Measurements from ENCODE around the gene TINAG. TPM values are rescaled to one million over a fixed set of nuclear protein-coding genes. Genes with fewer than 3 reads are reported as not detected.
"Not testable (repeated sequence)": the region's sequence is repeated elsewhere in the genome, so short reads cannot be mapped to it uniquely, and the experiment has no call there.

Gene TINAG
- total RNA-seq, 2 donors from 2014 or later = not detected

- Histone ChIP-seq H3K4me3 (ENCODE audit: low read length) (no peak overlapping the region), H3K9ac (ENCODE audit: extremely low read depth, low read length, poor library complexity, severe bottlenecking) (no peak overlapping the region), H3K9me3 (ENCODE audit: control insufficient read depth, low read length) (no peaks in the 10 kb centered on the region), H3K27ac (ENCODE audit: low read depth, low read length) (no peak overlapping the region), H3K4me1 (ENCODE audit: control insufficient read depth, insufficient read depth, low read length) (no peaks in the 10 kb centered on the region), H3K36me3 (ENCODE audit: control insufficient read depth, insufficient read depth, low read length) (no peaks in the 10 kb centered on the region), H3K27me3 (ENCODE audit: control insufficient read depth, insufficient read depth, low read length, poor library complexity, severe bottlenecking) (no peaks in the 10 kb centered on the region)
- H3K27me3 Mint-ChIP-seq (ENCODE audit: insufficient read depth) = no peaks in the 10 kb centered on the region
- no peaks in the 10 kb centered on the region for H3K36me3 Mint-ChIP-seq (ENCODE audit: low read depth)
- no peak overlapping the region for H3K27ac Mint-ChIP-seq
- 100% methylated on average over 1 of the region's 1 CpG; no CpG with 5 or more reads in 1 of the 2 experiments for WGBS, 2 experiments (ENCODE audit: insufficient coverage in 1 of 2, insufficient read length in 1 of 2)
- no peak overlapping the region for H3K4me3 Mint-ChIP-seq
- H3K4me1 Mint-ChIP-seq = no peaks in the 10 kb centered on the region
- no peak for DNase-seq
- no peaks in the 10 kb centered on the region for H3K9me3 Mint-ChIP-seq
- TF ChIP-seq, protein P1, sequence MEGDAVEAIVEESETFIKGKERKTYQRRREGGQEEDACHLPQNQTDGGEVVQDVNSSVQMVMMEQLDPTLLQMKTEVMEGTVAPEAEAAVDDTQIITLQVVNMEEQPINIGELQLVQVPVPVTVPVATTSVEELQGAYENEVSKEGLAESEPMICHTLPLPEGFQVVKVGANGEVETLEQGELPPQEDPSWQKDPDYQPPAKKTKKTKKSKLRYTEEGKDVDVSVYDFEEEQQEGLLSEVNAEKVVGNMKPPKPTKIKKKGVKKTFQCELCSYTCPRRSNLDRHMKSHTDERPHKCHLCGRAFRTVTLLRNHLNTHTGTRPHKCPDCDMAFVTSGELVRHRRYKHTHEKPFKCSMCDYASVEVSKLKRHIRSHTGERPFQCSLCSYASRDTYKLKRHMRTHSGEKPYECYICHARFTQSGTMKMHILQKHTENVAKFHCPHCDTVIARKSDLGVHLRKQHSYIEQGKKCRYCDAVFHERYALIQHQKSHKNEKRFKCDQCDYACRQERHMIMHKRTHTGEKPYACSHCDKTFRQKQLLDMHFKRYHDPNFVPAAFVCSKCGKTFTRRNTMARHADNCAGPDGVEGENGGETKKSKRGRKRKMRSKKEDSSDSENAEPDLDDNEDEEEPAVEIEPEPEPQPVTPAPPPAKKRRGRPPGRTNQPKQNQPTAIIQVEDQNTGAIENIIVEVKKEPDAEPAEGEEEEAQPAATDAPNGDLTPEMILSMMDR (conservative IDR thresholded peaks at IDR 0.05) = no peak
Measured at GRCh38 chr6:54320871-54321270, 12.6 kb downstream of the TINAG start.

- Mint-ChIP-seq H3K4me1 (no peaks in the 10 kb centered on the region), H3K27ac (no peak overlapping the region), H3K4me3 (no peak overlapping the region), H3K9me3 (peaks cover 14% of the 10 kb centered on the region), H3K27me3 (ENCODE audit: insufficient read depth) (no peaks in the 10 kb centered on the region), H3K36me3 (ENCODE audit: low read depth) (no peaks in the 10 kb centered on the region)
- TF ChIP-seq, protein P1 (conservative IDR thresholded peaks at IDR 0.05) = no peak
- DNase-seq = no peak
- no peak overlapping the region for H3K4me3 ChIP-seq (ENCODE audit: low read length)
- no peaks in the 10 kb centered on the region for H3K4me1 ChIP-seq (ENCODE audit: control insufficient read depth, insufficient read depth, low read length)
- no peaks in the 10 kb centered on the region for H3K27me3 ChIP-seq (ENCODE audit: control insufficient read depth, insufficient read depth, low read length, poor library complexity, severe bottlenecking)
- H3K27ac ChIP-seq (ENCODE audit: low read depth, low read length) = no peak overlapping the region
- H3K9ac ChIP-seq (ENCODE audit: extremely low read depth, low read length, poor library complexity, severe bottlenecking) = no peak overlapping the region
- no peaks in the 10 kb centered on the region for H3K36me3 ChIP-seq (ENCODE audit: control insufficient read depth, insufficient read depth, low read length)
- 91 to 100% methylated on average over 1 to 7 of the region's 7 CpGs for WGBS, 2 experiments (ENCODE audit: insufficient coverage in 1 of 2, insufficient read length in 1 of 2)
- no peaks in the 10 kb centered on the region for H3K9me3 ChIP-seq (ENCODE audit: control insufficient read depth, low read length)
Measured at GRCh38 chr6:54327631-54328030, 19.4 kb downstream of the TINAG start.

DNA sequence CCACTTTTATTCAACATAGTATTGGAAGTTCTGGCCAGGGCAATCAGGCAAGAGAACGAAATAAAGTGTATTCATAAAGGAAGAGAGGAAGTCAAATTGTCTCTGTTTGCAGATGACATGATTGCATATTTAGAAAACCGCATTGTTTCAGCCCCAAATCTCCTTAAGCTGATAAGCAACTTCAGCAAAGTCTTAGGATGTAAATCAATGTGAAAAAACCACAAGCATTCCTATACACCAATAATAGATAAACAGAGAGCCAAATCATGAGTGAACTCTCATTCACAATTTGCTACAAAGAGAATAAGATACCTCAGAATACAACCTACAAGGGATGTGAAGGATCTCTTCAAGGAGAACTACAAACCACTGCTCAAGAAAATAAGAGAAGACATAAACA lies 23.3 kb downstream of the TINAG start:
- not testable (repeated sequence) for H3K27ac ChIP-seq (ENCODE audit: low read depth, low read length); H3K4me1 ChIP-seq (ENCODE audit: control insufficient read depth, insufficient read depth, low read length); H3K4me3 Mint-ChIP-seq; H3K9ac ChIP-seq (ENCODE audit: extremely low read depth, low read length, poor library complexity, severe bottlenecking); H3K36me3 Mint-ChIP-seq (ENCODE audit: low read depth); H3K4me1 Mint-ChIP-seq; H3K36me3 ChIP-seq (ENCODE audit: control insufficient read depth, insufficient read depth, low read length); H3K27me3 ChIP-seq (ENCODE audit: control insufficient read depth, insufficient read depth, low read length, poor library complexity, severe bottlenecking); DNase-seq; H3K9me3 ChIP-seq (ENCODE audit: control insufficient read depth, low read length); H3K27ac Mint-ChIP-seq; H3K4me3 ChIP-seq (ENCODE audit: low read length); H3K27me3 Mint-ChIP-seq (ENCODE audit: insufficient read depth)
- 95 to 100% methylated on average over 1 to 2 of the region's 2 CpGs for WGBS, 2 experiments (ENCODE audit: insufficient coverage in 1 of 2, insufficient read length in 1 of 2)
- H3K9me3 Mint-ChIP-seq = peaks cover 14% of the 10 kb centered on the region

GRCh38 chr6:54335871-54336270 lies 27.6 kb downstream of the TINAG start:
- no peak overlapping the region for H3K4me3 Mint-ChIP-seq
- H3K36me3 Mint-ChIP-seq (ENCODE audit: low read depth) = no peaks in the 10 kb centered on the region
- H3K36me3 ChIP-seq (ENCODE audit: control insufficient read depth, insufficient read depth, low read length) = no peaks in the 10 kb centered on the region

More at GRCh38 chr6:54335871-54336270, 27.6 kb downstream of the TINAG start:
- Histone ChIP-seq H3K4me1 (ENCODE audit: control insufficient read depth, insufficient read depth, low read length) (no peaks in the 10 kb centered on the region), H3K27me3 (ENCODE audit: control insufficient read depth, insufficient read depth, low read length, poor library complexity, severe bottlenecking) (no peaks in the 10 kb centered on the region), H3K9me3 (ENCODE audit: control insufficient read depth, low read length) (no peaks in the 10 kb centered on the region), H3K4me3 (ENCODE audit: low read length) (no peak overlapping the region), H3K27ac (ENCODE audit: low read depth, low read length) (no peak overlapping the region), H3K9ac (ENCODE audit: extremely low read depth, low read length, poor library complexity, severe bottlenecking) (no peak overlapping the region)
- 88% methylated on average over 2 of the region's 2 CpGs; no CpG with 5 or more reads in 1 of the 2 experiments for WGBS, 2 experiments (ENCODE audit: insufficient coverage in 1 of 2, insufficient read length in 1 of 2)
- Mint-ChIP-seq H3K9me3 (peaks cover 7% of the 10 kb centered on the region), H3K4me1 (no peaks in the 10 kb centered on the region), H3K27ac (no peak overlapping the region), H3K27me3 (ENCODE audit: insufficient read depth) (no peaks in the 10 kb centered on the region)
- TF ChIP-seq, protein P1 (conservative IDR thresholded peaks at IDR 0.05) = no peak
- no peak for DNase-seq

All from endodermal cell (in vitro differentiated cells).